SKM-1 (cell line): ENCODE measurements around the gene MTUS2.
"Not testable (repeated sequence)": the region's sequence is repeated elsewhere in the genome, so short reads cannot be mapped to it uniquely, and the experiment has no call there.

ENCODE experiments used
- DNase-seq: peaks from one replicate; lab custom pipeline; 2025; ENCODE audit not compliant: unreplicated experiment; lab: John Stamatoyannopoulos, UW

The MTUS2 gene

DNA sequence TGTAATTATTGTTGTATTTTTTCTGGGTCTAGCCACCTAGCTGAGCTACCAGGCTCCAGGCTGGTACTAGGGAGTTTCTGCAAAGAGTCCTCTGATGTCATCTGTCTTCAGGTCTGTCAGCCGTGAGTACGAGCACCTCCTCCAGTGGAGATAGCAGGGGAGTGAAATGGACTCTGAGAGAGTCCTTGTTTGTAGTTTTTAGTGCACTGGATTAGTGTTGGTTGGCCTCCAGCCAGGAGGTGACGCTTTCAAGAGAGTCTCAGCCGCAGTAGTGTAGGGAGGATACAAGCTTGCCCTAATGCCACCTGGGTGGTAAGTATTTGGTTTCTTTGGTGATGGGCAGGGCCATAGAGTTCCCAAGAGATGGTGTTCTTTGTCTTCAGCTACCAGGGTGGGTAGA is 390.5 kb downstream of the MTUS2 start:
- no peak for DNase-seq

DNA sequence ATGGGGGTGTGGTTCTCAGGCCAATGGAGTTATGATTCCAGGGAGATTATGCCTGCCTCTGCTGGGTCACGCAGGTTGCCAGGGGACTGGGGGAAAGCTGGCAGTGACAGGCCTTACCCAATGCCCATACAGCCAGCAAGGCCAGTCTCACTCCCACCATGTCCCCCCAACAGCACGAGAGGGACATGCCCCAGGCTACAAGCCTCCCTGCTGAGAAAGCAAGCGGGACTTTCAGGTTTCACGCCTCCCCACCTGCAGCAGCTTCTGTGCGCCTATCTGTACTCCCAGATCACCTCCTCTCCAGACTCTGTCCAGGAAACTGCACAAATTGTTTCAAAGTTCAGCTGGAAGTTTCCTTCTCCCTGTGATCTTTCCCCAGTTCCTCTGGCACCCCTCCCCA is 391.0 kb downstream of the MTUS2 start:
- DNase-seq = not testable (repeated sequence)

DNA sequence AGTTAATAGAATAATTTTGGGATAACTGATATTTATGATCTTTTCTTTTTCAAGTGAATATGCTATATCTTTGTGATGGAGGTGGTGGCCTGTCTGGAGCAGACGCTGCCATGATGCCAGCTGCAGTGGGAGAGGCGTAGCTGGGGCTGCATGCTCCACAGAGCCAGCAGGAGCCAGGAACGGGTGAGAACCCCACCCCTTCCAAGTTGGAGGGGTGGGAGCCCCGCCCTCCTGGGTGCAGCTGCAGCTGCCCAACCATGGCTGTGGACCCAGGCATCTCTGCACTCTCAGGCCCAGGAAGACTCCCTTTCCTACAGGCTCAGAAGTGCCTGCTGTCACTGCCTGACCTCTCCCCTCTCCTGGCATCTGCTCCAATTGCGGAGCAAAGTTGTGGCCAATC is 402.3 kb downstream of the MTUS2 start:
- DNase-seq = no peak

DNA sequence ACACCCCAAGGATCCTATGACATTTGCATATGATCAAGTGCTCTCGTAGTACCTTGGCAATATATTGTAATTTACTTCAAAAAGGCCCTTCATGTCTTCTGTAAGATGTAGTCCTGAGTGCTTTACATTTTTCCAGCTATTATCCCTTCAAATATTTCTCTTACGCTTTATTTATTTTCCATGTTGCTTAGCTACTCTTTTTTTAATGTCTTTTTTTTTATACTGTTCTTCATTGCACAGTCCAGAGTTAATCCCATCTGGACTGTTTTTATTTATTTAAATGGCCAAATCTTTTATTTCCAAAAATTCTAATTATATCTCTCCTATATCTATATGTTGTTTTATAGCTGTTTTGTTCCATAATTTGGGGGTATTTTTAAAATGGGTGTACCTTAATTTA is 404.1 kb downstream of the MTUS2 start:
- no peak for DNase-seq

DNA sequence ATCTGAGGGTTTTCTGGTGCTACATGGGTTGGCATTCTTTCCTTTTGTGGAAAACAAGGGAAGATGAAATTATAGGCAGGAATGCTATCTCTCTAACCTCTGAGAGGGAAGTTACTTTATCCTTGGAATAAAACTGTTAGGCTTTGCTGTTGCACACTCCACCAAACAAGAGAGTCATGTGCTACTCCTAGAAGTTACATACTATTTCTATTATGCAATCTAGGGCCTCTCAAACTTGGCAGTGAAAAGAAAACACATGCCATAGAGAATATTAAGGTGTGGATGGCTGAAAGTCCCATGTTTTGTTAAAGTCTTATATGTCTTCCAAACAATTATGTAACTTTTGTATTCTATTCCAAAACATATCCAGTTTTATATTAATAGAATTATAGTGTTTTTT is 407.4 kb downstream of the MTUS2 start:
- DNase-seq = no peak

DNA sequence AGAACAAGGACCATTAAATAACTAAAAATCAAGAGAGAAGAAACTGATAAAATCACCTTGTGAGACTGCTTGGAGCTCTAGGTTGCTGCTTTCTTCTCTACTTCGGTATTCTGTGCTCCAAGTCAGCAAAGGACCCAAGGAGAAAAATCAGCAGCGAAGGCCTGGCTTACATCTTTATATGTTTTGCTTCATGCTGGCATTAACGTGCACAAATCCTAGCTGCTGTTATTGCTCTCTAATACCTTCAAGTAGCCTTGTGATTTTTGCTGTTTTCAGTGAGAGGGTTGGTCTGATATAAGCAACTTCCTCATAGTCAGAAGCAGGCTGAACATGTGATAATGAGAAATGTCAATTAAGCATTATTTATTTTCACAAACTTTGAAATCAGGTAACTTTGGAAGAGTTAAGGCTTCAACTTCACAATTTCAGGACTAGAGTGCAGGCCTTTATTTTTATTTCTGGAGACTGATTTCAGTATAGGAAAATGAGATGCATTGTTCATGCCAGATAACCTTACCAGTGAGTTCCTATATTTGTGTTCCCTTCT is 410.2 kb downstream of the MTUS2 start:
- DNase-seq = no peak

DNA sequence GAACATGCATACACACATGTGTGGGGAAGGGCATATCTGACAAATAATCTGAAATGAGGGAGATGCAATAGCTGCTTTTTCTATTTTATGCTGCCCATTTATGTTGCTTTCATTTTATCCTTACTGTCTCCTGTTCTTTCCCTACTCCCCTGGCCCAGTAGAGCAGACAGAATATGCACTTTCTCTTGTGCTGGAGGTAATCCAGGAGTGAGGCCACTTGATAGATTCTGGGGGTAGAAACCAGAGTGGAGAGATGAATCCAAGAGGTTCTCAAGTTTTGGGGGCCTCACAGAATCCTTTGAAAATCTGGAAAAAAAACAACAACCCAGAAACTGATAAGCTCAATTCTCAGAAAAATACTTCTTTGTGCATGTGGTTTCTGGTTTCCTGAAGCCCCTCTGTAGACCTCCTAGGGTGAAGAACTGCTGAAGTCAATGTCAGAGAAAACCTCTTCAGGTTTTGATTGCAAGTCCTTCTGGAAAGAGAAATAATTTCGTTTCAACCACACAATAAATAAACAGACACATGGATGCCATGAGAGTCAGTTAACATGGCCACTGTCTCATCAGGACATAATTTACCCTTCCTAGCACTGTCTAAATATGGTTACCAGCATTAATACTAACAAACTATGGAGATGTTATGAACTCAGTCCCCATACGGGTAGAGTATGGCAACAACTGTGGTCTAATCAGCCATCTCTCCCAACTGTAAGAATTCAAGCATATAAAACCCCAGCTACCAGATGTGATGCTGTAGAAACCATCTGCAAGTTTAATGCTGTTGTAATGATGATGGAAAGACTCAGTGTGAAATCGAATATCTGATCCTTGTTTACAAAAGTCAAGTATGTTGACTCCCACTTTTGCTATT is 419.8 kb downstream of the MTUS2 start:
- no peak for DNase-seq

DNA sequence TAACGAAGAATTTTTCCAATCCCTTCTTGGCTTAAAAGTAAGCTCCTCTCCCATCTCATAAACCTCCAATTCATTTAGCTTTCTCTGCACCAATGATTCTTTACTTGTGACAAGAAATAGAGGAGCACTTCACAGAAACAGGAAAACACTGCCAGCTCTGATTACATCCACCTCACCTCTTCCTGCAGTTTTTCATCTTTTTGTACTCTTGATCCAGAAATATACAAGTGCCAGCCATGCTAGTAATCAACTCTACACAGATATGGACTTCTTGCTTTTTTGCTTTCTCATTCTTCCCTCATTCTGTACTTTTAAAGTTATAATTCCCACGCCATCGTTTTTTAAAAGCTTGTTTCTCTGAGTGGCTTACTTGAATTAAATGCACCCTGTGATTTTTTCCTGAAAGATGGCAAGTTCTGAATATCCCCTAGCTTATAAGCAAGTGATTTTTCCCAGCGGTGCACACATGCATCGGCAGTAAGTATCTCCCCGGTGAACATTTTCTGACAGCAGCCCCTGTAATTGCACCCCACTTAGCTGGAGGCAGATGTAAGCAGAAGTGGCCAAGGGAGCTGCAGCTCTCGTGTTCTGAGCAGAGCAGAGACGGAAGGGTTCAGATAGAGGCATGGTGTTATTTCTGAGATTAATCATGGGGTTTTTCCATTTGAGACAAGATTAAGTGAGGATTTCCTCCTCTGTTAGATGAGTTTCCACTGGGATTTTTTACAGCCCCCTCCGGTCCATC is 434.7 kb downstream of the MTUS2 start:
- no peak for DNase-seq

DNA sequence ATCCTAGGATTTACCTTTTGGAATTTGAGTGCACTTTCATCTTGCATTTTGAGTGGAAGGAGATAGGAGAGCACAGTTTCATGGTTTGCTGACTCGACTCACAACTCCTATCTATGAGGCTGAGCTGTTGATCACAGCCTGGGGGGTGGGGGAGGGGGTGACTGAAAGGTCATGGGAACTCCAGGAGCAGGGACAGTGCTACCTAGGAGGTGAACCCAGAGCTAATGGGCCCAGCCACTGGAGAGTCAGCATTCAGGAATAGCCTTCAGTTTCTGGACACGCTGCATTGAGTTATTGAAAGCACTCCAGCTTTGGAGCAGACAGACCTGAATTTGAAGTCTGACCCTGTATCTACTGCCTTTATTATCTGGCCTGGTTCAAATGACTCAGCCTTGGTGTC is 435.4 kb downstream of the MTUS2 start:
- no peak for DNase-seq

DNA sequence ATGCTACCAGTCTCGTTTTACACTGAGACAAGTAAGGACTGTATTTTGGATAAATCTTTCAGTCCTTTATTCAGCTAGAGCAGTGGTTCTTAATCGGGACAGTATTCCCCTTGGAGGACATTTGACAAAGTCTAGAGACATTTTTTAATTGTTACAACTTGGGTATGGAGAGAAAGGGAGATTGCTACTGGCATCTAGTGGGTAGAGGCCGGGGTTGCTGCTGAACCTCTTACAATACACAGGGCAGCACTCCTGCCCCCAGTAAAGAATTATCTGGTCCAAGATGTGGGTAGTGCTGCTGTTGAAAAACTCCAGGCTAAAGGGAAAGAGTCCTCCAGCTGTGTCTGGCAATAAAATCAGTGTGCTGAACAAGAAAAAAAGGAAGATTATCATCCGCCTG is 440.5 kb downstream of the MTUS2 start:
- no peak for DNase-seq

DNA sequence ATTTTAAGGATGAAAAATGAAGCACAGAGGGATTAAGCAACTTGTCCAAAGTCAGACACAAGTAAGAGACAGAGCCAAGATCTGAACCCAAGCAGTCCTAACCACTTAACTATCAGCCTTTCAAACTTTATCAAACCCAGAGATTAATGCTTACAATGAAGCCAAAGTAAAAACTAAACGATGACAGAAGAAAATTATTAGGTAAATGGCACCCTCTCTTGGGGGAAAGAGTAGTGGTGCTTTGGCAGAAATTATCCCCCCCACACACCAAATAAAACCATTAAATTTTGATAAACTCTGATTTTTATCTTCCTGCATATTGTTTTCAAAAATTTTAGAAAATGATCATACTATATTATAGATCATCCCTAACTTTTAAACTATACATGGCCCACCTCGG is 446.1 kb downstream of the MTUS2 start:
- DNase-seq = no peak

DNA sequence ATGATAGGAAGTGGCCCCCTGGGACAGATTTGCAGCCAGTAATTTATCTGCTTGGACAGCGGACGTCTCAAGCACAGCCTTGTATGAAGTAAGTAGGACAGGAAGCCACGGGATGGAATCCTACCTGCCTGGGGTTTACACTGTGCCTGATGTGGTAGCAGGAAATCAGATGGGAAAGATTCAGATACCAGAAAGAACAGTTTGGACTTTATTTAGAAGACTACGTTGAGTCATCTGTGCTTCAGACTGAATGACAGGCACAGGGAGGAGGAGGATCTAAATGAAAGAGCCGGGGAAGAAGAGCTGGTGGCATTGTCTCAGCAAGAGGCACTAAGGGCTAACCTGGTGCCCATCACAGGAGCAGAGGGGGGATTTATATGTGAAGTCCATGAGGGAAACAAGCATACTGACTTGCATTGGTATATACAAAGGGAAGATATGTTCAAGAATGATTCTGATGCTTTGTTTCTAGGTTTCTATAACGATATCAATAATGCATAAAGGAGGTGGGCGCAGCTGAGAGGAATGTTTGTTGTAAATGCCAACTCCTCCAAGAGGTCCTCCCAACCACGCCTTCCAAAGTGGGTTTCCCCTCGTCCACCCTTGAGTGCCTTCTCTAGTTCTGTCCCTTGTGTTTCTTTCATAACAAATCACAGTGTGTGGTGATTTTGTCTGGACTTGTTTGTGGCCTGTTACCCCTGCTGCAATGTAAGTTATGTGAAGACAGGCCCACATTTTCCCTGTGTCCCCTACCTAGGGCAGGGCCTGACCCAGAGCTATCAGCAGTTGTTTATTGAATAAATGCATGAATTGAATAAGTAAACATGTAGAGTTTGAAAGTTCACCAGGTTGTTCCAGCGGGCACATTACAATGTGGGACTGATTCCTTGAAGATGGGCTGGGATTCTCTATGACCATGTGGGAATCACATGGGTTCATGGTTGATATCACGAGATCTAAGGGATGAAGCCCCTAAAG is 446.9 kb downstream of the MTUS2 start:
- no peak for DNase-seq

DNA sequence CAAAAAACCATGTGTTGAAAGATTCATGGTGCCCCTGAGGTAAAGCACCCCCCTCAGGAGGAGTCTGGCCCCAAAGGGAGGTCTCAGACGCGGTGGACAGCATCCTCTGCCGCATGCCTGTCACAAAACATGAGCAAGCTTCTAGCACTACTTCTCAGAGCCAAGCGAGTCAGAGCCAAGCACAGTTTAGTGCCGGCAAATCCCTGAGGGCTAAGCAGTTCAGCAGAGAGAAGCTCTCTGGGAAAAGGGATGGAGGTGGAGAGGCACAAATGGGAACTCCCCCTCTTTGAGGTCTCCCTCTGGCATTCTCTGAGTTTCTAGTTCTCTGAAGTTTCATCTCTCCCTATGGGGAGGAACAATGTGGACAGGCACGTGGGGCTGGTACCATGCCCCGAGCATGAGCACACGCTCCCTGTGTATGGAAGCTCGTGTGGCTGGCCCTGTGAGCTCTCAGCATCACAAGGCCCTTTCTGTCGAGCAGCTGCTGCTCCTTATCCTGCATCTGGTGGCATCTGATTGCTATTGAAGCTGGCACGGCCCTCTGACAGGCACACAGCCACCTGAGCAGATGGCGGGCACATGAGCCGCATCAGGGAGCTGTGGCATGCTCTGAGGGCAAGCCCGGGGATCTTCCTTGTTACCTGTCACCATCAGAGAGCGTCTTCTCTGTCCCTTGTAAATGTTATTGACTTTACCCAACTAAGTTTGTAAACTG is 450.3 kb downstream of the MTUS2 start:
- DNase-seq = no peak

DNA sequence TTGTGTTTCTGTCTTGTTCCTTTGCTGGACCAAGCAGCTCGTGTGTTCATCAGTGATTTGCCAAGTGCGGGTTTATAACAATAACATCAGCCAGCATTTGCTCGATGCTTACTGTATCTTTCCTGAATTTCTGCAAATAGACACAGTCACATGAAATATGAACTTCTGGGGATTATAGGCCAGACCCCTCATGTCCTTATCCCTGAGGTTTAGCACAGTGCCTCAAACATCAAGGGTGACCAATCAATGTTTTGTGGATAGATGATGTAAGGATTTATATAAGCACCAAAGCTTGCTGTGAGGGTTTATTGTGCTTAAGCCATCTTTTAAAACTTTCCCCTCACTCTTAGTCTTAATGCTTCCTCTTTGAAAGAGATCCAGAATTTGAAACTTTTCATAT is 451.5 kb downstream of the MTUS2 start:
- DNase-seq = no peak

DNA sequence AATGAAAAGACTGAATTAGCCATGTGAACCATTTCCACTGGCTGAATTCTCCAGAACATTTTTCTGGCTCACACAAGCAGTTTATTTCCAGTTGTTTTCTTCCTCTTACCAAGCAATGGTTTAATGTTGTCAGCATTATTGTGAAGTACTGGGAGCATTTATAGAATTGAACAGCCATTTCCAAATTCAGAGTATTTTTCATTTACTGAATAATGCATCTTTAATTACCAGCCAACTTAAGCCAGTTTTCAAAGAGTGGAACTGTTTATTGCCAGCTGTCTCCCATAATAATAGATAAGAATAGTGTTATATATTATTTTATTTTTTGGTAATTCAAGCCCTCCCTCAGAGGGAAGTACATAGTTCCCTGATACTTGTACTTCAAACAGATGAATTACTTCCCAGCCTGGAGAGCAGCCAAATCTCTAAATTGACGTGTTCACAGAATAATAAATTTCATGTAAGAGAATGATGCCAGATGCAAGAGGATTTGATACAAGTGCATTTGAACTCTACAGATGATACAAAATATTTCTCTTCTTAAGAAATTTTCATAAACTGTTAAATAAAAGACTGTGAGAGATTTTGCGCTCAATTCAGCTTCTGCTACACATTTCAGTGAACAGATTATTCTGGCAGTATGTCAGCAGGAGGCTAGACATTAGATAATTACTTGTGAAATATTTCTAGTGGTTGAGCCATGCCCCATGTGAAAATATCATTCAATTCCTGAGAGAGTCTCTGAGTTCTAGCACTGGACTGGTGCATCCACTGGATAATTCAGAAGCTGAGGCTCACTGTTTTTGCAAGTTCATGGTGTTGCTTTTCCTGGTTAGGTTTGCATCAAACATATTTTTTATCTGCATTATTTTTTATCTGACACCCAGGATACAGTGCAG is 459.5 kb downstream of the MTUS2 start:
- no peak for DNase-seq

DNA sequence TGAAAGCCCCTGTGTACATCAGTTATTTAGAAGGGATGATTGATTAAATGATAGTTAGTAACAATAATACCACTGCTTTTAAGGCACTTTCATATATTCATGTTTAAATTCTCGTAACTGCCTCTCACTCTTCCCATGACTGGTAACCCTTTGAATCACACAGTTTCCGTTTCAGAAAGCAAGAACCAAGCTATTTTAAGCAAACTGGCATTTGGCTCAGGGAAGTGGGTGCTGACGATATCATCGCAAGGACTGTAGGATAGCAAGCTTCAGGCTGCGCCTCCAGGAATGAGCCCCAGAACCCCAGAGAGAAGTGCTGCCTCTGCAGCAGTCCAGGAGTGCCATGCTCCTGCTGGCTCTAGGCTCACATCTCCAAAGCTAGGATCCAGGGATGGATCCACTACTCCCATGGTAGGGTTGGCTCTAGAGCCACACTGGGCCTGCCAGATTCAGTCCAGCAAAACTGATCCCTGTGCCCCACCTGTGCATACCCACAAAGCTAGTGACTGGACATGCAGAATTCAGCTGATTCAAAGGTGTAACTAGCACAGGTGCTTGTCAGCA is 461.9 kb downstream of the MTUS2 start:
- DNase-seq = no peak

DNA sequence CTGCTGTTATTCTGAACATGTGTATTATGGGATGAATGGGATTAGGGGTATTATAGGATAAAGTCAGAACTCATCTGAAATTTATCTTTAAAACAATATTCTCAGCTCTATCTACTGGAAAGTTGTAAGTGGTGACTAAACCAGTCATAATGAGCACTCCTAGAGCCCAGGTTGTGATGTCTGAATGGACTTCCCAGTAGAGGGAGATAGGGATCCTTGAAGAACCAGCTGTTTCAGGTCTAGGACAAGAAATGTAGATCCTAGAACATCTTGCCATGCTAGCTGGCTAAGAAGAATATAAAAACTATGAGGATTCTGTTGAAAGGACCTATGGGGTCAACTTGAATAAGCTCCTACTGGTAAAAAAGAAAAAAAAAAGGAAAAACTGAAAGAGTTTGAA is 464.6 kb downstream of the MTUS2 start:
- DNase-seq = no peak

DNA sequence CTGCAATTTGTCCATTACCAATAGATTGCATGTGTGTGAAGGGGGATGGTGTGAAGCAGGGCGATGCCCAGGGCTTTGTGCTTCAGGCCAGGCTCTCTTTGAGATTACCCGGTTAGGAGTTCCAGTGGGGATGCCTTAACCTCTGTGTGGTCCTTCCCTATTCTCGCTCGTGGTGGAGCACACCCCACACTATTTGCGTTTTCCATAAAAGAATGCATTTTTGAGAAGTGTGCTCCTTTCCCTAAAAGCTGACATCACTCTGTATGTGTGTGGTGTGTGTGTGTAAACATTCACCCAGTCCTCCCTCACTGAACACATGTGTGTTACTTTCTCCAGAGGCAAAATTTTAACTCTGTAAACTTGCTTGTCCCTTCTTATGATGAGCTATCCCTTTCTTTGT is 467.1 kb downstream of the MTUS2 start:
- no peak for DNase-seq

DNA sequence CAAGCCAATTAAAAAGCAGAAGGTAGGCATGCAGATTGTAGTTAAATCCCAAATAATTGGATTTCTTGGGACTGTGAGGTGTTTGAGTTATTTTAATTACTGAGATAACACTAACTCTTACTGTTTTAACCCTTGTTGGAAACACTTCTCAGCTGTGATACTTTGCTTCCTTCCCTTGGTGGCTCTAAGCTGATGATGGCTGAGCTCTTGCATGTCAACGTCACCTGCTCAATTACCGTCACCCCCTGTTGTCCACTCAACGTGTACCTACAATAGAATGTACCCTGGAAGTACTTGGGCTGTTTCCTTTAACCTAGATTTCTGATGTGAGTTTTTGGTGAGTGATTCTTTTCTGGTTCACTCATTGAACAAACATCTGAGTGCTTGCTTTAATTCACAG is 471.9 kb downstream of the MTUS2 start:
- no peak for DNase-seq
